GM19043 (cell line): ENCODE data around the gene LSM3.
"Not testable (repeated sequence)": the region's sequence is repeated elsewhere in the genome, so short reads cannot be mapped to it uniquely, and the experiment has no call there.

Experiments
- ATAC-seq: cut with Tn5 transposase; IDR thresholded peaks from one replicate; pipeline ENCODE4 v1.9.1; 2021; ENCODE audit warnings: low read depth; ENCODE audit not compliant: unreplicated experiment

Gene LSM3

DNA sequence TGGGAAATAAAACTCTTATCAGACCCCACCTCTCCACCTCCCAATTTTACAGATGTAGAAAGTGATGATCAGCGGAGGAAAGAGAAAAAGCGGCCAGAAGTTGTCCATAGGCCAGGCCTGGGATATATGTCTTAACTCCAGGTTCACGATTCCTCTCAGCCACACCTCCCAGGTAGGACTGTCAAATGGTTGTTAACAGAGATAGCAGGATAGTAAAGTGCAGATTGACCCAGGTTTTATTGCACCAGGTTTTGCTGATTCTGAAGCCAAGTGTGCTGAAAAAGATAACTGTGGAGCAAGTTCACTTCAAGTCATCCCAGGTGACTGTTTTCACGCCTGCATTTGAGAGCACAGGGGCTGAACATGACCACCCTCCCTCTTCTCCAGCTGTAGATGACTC is 36.1 kb downstream of the LSM3 start:
- ATAC-seq, result no peak

DNA sequence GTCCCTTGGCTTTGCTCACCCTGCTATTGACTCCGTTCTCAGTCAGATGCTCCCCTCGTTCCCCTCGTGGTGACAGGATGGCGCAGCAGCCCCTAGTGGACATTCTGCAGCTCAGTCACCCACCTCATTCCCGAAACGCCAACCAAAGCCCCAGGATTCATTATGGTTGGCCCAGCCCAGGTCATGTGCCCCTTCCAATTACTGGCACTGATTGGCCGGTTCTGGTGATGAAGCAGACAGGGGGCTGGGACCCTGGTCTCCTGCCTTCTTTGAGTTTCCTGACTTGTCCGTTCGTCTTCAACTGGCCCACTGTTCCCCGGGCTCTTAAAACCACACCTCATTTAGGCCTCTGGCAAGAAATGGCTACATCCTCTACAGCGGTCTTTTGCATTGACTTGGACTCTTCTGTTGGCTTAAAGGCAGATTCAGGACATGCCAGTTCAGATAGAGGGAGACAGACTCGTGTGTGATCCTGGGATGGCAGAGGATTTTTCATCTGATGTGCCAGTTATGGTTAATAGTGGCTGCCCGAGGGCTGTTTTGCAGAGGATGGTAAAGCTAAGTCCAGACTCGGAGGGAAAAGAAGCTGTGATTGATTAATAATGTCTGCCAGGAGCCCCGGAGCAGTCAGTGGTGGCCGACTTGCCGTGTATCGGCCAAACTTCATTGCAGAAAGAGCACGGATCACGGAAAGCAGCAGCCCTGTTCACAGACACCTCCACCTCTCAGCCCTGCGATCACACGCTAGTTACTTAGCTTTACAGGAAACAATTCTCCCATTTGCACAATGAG is 37.8 kb downstream of the LSM3 start:
- ATAC-seq, result no peak

DNA sequence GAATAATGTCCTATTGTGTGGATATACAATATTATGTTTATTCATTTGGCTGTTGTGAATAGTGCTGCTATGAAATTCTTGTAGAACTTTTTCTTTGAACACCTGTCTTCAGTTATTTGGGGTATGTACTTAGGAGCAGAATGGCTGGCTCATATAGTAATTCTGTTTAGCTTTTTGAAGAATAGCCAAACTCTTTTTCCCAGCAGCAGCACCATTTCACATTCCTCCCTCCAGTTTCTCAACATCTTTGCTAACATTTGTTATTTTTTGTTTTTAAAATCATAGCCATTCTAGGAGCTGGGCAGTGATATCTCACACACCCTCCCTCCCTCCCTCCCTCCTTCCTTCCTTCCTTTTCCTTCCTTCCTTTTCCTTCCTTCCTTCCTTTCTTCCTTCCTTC is 39.7 kb downstream of the LSM3 start:
- ATAC-seq, result no peak

DNA sequence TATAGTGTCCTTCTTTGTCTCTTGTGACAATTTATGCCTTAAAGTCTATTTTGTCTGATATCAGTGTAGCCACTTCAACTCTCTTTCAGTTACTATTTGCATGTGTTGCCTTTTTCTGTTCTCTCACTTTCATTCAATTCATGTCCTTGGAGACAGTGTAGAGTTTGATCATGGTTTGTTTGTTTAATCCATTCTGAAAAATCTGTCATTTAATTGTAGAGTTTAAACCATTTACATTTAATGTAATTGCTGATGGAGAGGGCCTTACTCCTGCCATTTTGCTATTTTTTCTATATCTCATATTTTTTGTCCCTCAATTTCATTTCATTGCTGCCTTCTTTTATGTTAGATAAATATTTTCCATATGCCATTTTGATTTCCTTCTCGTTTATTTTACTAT is 42.3 kb downstream of the LSM3 start:
- no peak for ATAC-seq

DNA sequence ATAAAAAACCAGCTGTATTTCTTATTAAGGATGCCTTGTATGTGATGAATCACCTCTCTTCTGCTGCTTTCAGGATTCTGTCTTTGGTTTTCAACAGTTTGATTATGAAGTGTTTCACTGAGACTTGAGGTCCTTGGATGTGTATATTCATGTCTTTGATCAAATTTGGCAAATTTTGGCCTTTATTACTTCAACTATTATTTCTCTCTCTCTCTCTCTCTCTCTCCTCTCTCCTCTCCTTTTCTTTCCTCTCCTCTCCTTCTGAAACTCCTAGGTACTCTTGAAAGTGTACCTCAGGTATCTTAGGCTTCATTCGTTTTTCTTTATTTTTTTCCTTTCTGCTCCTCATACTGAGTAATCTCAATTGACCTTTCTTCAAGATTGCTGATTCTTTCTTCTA is 43.3 kb downstream of the LSM3 start:
- ATAC-seq, result no peak

DNA sequence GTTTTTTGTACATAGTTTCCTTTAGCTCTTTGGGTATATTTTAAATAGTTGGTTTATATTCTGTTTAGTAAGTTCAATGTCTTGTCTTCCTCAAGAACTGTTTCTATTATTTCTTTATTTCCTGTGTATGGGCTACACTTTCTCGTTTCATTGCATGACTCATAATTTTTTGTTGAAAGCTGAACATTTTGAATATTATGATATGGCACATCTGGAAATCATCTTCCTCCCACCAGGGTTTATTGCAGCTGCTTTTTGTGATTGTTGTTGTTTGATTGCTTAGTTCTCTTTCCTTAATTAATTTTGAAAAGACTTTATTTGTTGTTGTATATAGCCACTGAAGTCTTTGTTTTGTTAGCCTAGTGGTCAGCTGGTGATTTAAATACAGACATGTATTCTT is 43.8 kb downstream of the LSM3 start:
- no peak for ATAC-seq

DNA sequence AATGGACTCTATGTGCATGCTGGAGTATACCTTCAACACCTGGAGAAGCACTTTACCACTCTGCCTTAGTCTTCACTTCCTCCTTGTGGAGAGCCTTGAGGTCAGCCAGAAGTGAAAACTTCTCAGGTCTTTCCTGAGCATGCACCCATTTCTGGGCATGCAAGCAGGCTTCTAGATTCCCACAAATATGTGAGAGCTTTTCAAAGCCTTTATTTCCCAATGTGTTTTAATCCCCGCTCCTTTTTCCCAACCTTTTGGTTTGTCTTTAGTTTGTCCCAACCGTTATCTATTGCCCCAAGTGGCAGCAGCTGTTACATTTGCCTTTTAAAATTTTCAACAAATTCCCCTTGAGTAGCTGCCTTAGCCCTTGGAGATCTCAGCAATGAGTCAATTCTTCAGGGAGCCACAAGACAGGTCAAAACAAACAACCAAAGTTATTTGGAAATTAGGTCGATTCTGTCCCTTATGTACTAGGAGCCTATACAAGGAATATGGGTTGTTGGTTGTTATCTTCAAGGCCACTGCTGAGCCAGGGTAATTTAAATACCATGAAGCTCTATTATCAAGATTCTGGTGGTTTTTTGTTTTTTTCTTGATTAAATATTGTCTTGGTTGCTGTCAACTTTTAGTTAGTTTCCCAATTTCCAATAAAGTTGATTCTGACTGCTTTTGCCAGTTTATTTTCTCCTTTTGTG is 44.4 kb downstream of the LSM3 start:
- no peak for ATAC-seq

DNA sequence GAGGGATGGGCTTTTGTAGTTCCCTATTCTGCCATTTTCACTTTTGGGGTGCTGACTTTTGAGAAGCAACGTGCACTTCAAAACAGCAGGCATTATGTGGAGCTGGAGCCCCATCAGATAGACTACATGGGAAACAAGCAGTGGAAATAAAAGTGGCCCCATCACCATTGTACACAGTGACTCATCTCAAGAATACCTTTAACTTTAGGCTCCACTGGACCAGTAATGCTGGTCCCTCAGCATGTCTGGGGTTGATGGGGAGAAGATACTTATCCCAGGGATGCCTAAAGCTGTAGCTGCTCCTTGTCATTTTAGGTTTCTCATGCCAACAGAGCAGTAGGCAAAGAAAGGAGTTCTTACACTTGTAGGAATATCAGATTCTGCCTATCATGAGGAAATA is 45.0 kb downstream of the LSM3 start:
- ATAC-seq, result no peak

DNA sequence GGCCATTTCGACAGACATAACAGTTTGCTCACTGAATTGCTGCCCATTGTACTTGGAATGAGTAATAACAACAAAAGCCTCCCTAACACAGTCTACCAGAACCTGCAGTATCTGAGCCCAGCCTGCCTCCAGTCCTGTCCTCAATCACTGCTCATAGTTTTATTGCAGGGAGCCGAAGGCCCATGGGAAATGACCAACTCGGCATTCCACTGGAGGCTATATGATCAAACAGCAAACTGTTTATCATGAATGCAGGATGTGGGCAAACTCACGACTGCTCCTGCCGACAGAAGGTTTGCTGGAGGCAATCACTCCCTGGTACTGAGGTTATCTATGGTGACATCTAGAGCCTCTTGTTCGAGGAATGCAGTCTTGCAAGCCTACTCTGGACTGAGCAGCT is 46.3 kb downstream of the LSM3 start:
- ATAC-seq, result no peak

DNA sequence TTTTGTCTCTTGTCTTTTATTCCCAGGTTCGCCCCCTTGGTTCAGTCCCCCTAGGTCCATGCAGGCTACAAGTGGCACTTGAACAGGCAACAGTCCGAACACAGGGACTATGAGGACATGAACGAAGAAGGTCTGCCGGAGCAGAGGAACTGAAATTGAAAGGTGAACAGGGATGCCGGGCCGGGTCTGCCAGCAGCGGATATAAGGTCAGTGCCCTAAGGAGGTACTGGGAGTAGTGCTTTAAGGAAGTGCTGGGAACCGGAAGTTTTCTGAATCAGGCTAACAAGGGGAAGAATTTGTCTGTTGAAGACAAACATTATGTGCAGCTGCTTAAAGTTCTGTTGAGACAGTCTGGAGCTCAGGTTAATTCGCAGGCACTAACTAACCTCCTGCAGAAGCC is 46.8 kb downstream of the LSM3 start:
- no peak for ATAC-seq

DNA sequence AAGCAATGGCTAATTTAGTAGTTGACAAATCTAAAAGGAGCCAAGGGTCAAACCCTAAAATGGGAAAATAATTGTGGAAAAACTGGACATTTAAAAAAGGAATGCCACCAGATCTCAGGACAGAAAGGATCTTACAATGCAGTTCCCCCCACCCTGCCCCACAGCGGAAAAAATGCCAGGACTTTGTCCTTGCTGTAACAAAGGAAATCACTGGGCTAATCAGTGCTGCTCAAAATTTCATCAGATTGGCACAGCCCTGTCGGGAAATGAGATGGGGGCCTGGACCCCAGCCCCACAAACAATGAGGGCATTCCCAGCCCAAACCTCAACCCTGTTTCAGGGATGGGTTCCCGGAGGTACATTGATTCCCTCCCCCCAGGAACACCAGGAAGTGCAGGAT is 47.7 kb downstream of the LSM3 start:
- ATAC-seq, result not testable (repeated sequence)

DNA sequence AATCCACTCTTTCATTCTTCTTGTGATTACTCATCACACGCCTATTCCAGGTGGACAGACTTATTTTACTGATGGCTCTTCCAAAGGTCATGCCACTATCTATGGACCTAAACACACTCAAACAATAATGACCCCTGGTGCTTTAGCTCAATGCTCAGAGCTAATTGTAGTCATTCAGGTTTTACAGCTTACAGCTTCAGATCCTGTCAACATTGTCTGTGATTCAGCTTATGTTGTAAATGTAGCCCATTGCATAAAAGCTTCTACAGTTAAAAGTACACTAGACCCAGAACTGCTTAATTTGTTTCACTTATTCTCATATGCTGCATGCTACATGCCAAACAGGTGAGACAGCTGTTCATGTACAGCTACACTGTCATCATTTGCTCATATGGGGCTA is 49.2 kb downstream of the LSM3 start:
- no peak for ATAC-seq

DNA sequence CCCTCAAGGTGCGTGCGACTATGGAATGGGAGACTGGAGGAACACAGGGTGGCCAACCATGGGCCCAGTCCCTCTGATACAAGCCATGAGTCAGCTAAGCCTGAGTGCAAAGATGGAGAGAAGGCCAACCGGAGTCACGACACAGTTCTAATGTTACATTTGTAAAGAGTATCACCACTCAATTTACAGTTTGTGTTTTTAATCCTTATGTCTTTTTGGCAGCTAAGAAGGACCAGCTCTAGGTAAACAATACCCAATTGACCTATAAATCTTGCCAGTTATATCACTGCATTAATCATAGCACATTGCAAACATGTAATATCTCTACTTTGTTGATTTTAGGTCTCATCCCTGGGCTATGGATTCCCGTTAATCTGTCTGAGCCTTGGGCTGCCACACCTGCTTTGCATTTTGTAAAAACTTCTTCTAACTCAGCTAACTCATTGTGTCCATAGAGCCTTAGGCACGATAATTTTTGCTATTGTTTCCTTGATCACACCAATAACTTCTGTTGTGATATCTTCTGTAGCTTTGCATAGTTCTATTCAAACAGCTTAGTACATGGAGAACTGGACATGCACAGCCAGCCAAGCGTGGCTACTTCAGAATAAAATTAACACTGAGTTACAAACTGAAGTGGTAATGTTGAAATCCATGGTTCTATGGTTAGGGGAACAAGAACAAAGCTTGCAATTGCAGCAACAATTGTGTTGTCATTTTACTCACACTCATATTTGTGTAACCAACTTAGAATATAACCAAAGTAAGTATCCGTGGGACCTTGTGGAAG is 50.3 kb downstream of the LSM3 start:
- no peak for ATAC-seq

DNA sequence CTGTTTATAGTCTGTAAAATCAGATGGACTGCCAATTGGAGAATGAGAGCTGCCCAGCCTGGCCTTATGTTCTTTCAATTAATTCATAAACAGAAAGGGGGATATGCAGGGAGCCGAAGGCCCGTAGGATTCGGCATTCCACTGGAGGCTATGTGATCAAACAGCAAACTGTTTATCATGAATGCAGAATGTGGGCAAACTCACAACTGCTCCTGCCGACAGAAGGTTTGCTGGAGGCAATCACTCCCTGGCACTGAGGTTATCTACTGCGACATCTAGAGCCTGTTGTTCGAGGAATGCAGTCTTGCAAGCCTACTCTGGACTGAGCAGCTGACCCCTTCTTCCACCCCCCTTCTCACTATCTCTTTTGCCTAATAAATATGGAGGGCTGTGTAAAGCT is 51.1 kb downstream of the LSM3 start:
- not testable (repeated sequence) for ATAC-seq

DNA sequence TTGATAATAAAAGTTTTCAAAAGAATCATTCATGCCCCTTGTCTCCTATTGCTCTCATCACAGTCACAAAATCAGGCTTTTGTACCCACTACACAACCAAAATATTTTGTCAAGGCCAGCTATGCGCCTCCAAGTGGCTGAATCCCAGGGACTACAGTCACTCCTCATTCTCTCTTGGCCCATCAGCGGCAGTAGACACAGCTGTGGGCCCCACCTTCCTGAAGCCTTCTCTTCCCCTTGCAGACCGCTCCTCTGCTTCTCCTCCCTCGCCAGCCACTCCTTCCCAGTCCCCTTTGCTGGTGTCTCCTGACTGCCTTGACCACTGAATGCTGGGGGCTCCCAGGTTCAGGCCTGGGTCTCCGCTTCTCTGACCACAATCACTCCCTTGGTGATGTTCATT is 52.1 kb downstream of the LSM3 start:
- no peak for ATAC-seq

DNA sequence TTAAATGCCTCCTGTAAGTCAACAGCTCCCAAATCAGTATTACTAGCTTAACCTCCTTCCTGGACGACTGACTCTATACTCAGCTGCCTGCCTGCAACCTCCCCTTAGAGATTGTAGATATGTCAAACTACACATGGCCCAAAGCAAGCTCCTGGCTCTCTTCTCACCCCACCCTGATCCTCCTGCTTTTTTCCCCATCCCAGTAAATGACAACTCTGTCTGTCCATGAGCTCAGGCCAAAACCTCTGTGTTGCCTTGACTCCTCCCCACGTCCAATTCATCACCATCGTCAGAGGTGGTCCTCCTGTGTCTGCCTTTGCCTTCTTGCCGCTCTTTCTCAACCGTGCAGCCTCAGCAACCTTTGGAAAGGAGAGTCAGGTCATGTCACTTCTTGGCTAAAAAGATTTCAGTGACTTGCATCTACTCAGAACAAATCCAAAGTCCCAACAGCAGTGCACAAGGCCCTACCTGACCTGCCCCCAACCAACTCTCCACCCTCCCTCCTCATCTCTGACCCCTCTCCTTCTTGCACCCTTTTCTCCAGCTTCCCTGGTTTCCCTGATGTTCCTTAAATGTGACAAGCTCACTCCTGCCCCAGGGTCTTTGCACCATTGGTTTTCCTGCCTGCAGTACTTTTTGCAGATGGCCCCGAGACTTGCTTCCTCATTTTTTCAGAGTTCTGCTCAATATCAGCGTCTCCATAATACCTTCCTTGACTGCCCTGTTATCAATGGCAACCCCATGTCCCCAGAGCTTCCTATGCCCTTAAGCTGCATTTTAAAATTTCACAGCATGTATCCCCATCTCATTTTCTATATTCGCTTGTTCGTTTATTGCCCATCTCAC is 52.8 kb downstream of the LSM3 start:
- no peak for ATAC-seq

DNA sequence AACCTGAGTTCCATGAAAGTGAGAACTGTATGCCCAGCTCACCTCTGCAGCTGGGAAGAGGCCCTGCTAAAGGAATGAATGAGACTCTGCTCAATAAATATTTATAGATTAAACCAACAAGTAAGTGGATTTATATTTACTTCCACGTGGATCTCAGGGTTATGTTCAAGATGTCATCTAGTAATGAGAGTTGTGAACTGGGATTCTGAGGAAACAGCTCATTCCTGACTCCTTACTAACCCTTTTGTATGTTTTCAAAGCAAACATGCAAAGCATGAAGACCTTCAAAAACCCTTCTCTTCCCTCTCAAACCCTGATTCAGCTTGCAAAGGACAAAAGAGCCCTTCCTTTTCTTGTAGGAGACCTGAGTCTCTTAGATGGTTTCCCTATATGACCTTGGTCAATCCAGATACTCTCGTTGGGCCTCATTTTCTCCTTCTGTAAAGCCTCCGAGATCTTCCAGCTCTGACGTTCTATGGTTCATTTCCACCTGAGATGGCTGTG is 53.4 kb downstream of the LSM3 start:
- ATAC-seq, result no peak

DNA sequence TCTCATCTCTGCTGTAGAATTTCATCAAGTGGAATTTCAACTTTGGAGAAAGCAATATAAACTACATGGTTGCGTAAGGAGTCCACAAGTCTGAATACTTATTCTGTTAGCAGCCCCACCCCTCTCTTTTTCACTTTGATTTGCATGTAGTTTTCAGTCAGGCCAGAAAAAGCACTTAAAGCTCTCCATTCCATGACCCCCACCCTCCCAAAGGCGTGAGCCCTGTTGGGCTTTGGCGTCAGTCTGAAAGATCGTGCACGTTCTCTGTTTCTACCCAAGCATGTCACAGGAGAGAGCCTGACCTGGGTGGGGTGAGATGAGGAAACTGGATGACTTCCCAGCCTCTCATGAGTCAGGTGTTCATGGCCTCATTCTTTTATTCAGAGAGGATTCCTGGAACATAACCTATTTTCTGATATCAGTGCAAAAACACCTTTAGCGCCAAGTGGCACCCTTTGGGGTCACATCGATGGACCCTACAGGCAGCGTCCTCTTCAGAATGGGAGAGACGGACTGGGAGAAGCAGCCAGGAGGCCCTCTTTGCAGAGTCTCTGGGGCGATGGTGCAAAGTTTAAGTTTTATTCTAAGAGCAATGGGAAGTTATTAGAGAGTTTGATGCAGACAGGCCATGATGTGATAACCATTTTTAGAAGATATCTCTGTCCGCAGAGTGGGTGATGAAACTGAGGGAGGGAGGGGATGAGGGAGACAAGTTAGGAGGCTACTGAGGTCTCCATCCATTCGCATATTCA is 55.8 kb downstream of the LSM3 start:
- no peak for ATAC-seq

DNA sequence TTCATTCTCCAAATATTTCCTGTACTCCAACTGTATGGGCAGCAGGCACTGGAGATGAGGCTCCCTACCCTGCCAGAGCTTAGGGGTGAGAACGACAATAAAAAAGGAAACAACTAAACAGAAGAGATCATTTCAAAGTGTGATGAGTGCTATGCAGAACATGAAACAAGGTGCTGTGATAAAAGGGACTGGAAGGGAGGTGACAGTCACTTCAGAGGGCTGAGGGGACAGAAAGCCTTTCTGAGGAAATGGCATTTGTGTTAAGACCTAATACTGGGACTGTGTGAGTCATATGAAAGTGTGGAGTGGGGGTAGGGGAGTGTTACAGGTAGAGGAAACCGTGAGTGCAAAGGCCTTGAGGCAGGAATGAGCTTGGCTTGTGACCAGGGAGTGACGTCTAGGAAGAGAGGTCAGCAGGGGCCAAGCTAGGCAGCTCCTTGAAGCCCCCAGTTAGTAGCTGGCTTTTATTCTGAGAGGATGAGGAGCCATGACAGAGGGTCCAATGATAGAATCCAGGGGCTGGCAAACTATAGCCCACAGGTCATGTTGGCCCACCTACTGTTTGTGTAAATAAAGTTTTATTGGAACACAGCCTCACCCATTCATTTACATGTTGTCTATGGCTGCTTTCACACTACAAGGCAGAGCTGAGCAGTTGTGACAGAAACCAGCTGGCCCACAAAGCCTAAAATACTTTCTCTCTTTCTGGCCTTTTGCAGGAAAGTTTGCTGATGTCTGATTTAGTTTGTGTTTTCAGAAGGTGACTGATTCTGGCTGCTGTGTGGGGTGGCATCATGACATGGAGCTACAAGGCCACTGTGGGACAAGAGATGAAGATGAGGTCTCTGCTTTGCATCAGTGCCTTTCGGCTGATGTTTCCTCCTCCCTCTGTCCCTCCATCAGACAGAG is 56.6 kb downstream of the LSM3 start:
- no peak for ATAC-seq
